ENCODE measurements around the gene VWA3B.

VWA3B gene

GRCh38 chr2:98167916-98168315 is 80.9 kb downstream of the VWA3B start:
- DNase-seq (ENCODE audit: low read depth in 2 of 2, low spot score in 1 of 2) = no peak

- DNase-seq (ENCODE audit: low read depth in 2 of 2, low spot score in 1 of 2) = no peak
Measured at GRCh38 chr2:98170076-98170475, 83.1 kb downstream of the VWA3B start.

GRCh38 chr2:98172150-98172765 is 85.3 kb downstream of the VWA3B start:
- no peak for DNase-seq (ENCODE audit: low read depth in 2 of 2, low spot score in 1 of 2)

GRCh38 chr2:98172951-98173350 is 86.0 kb downstream of the VWA3B start:
- no peak for DNase-seq (ENCODE audit: low read depth in 2 of 2, low spot score in 1 of 2)

GRCh38 chr2:98175811-98176210 is 88.8 kb downstream of the VWA3B start:
- no peak for DNase-seq (ENCODE audit: low read depth in 2 of 2, low spot score in 1 of 2)

GRCh38 chr2:98177286-98177685 is 90.3 kb downstream of the VWA3B start:
- no peak for DNase-seq (ENCODE audit: low read depth in 2 of 2, low spot score in 1 of 2)

GRCh38 chr2:98177986-98178385 is 91.0 kb downstream of the VWA3B start:
- DNase-seq (ENCODE audit: low read depth in 2 of 2, low spot score in 1 of 2) = no peak

GRCh38 chr2:98180456-98180855 is 93.5 kb downstream of the VWA3B start:
- DNase-seq (ENCODE audit: low read depth in 2 of 2, low spot score in 1 of 2) = no peak

GRCh38 chr2:98181346-98181745 is 94.4 kb downstream of the VWA3B start:
- DNase-seq (ENCODE audit: low read depth in 2 of 2, low spot score in 1 of 2) = no peak

- no peak for DNase-seq (ENCODE audit: low read depth in 2 of 2, low spot score in 1 of 2)
Measured at GRCh38 chr2:98185801-98186200, 98.8 kb downstream of the VWA3B start.

GRCh38 chr2:98187194-98187593 is 100.2 kb downstream of the VWA3B start:
- DNase-seq (ENCODE audit: low read depth in 2 of 2, low spot score in 1 of 2) = no peak

GRCh38 chr2:98188351-98189046 is 101.5 kb downstream of the VWA3B start:
- DNase-seq (ENCODE audit: low read depth in 2 of 2, low spot score in 1 of 2) = no peak

- no peak for DNase-seq (ENCODE audit: low read depth in 2 of 2, low spot score in 1 of 2)
Measured at GRCh38 chr2:98191883-98192282, 104.9 kb downstream of the VWA3B start.

GRCh38 chr2:98201576-98201975 is 114.6 kb downstream of the VWA3B start:
- no peak for DNase-seq (ENCODE audit: low read depth in 2 of 2, low spot score in 1 of 2)

GRCh38 chr2:98205889-98206288 is 118.9 kb downstream of the VWA3B start:
- no peak for DNase-seq (ENCODE audit: low read depth in 2 of 2, low spot score in 1 of 2)

- DNase-seq (ENCODE audit: low read depth in 2 of 2, low spot score in 1 of 2) = no peak
Measured at GRCh38 chr2:98212092-98213000, 125.4 kb downstream of the VWA3B start.

GRCh38 chr2:98216616-98217015 is 129.6 kb downstream of the VWA3B start:
- no peak for DNase-seq (ENCODE audit: low read depth in 2 of 2, low spot score in 1 of 2)

GRCh38 chr2:98219152-98219551 is 132.2 kb downstream of the VWA3B start:
- DNase-seq (ENCODE audit: low read depth in 2 of 2, low spot score in 1 of 2) = no peak

GRCh38 chr2:98233941-98234340 is 147.0 kb downstream of the VWA3B start:
- DNase-seq (ENCODE audit: low read depth in 2 of 2, low spot score in 1 of 2) = no peak

- DNase-seq (ENCODE audit: low read depth in 2 of 2, low spot score in 1 of 2) = no peak
Measured at GRCh38 chr2:98234776-98235175, 147.8 kb downstream of the VWA3B start.

GRCh38 chr2:98236935-98237334 is 150.0 kb downstream of the VWA3B start:
- DNase-seq (ENCODE audit: low read depth in 2 of 2, low spot score in 1 of 2) = no peak

GRCh38 chr2:98240786-98241398 is 153.9 kb downstream of the VWA3B start:
- no peak for DNase-seq (ENCODE audit: low read depth in 2 of 2, low spot score in 1 of 2)
